Measurements from ENCODE around the gene CRCP.

The CRCP gene

DNA sequence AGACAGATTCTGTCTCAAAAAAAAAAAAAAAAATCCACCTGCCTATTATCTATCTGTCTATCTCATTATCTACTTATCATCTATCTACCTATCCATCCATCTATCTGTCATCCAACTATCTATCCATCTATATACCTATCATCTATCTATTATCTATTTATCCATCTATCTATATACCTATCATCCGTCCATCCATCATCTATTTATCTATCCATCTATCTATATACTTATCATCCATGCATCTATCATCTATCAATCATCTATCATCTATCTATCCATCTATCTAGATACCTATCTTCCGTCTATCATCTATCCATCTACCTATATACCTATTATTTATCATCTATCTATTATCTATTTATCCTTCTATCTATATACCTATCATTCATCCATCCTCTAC lies 74.0 kb downstream of the CRCP start:
- Histone ChIP-seq H3K9me3 (ENCODE audit: low read length) (no peaks in the 10 kb centered on the region), H3K4me3 (ENCODE audit: low read depth, low read length, poor library complexity, severe bottlenecking) (no peak overlapping the region), H3K9ac (ENCODE audit: low read length) (no peak overlapping the region), H3K27me3 (ENCODE audit: insufficient read depth, low read length) (peaks cover 19% of the 10 kb centered on the region), H3K9me2 (ENCODE audit: low read depth, low read length) (no peaks in the 10 kb centered on the region), H3K36me3 (ENCODE audit: insufficient read depth, low read length) (no peaks in the 10 kb centered on the region; the same call in 1 of the 2 replicates), H2AFZ (ENCODE audit: low read length) (no peak overlapping the region), H3K79me2 (ENCODE audit: insufficient read depth, low read length) (no peaks in the 10 kb centered on the region), H3K4me2 (ENCODE audit: low read length) (no peak overlapping the region), H3K4me1 (ENCODE audit: insufficient read depth, low read length, severe bottlenecking) (no peaks in the 10 kb centered on the region), H3F3A (ENCODE audit: insufficient read depth, low read length) (no peaks in the 10 kb centered on the region), H3K27ac (ENCODE audit: low read depth, low read length, poor library complexity, severe bottlenecking) (no peak overlapping the region), H4K20me1 (ENCODE audit: insufficient read depth, low read length) (no peaks in the 10 kb centered on the region)
- TF ChIP-seq, protein P1, sequence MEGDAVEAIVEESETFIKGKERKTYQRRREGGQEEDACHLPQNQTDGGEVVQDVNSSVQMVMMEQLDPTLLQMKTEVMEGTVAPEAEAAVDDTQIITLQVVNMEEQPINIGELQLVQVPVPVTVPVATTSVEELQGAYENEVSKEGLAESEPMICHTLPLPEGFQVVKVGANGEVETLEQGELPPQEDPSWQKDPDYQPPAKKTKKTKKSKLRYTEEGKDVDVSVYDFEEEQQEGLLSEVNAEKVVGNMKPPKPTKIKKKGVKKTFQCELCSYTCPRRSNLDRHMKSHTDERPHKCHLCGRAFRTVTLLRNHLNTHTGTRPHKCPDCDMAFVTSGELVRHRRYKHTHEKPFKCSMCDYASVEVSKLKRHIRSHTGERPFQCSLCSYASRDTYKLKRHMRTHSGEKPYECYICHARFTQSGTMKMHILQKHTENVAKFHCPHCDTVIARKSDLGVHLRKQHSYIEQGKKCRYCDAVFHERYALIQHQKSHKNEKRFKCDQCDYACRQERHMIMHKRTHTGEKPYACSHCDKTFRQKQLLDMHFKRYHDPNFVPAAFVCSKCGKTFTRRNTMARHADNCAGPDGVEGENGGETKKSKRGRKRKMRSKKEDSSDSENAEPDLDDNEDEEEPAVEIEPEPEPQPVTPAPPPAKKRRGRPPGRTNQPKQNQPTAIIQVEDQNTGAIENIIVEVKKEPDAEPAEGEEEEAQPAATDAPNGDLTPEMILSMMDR (IDR thresholded peaks at IDR 0.05; ENCODE audit: low read length) = no peak
- TF ChIP-seq EZH2 (IDR thresholded peaks at IDR 0.05; ENCODE audit: borderline replicate concordance, low read length) = no peak

DNA sequence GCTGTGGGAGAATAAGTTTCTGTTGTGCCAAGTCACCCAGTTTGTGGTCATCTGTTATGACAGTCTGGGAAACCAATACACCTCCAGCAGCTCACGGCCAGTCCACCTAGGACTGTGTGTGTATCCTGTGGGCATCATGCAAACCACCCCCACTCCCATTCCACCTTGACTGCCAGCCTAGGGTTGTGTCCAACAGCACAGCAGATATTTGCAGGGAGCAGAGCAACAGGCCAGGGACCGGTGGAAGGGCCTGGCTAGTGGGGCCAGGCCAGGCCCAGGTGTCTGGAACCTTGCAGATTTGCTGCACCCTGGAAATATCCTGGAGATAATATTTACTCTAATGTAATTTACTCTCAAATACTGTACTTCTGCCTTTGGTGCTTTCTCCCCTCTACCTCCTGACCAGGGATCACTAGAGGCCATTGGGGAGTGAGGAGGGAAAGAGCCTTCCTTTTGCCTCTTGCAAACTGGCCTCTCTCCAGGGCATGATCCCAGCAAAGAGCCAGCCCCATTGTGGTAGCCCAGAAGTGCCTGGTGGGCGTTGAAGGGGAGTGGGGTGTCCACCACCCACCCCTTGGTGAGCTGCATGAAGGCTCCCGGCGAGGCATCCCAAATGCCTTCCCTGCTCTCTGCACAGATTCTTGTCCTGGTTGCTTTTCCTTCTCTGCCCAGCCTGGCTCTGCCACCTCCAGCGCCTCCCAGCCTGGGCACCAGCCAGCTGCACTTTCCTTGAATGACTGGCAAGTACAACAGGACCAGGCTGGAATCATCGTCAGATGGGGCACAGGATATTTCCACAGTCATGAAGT lies 75.3 kb downstream of the CRCP start:
- H4K20me1 ChIP-seq (ENCODE audit: insufficient read depth, low read length) = no peaks in the 10 kb centered on the region
- H3K9me3 ChIP-seq (ENCODE audit: low read length) = no peaks in the 10 kb centered on the region
- H3K4me2 ChIP-seq (ENCODE audit: low read length) = no peak overlapping the region
- TF ChIP-seq, protein P1 (IDR thresholded peaks at IDR 0.05; ENCODE audit: low read length) = no peak
- no peak for TF ChIP-seq EZH2 (IDR thresholded peaks at IDR 0.05; ENCODE audit: borderline replicate concordance, low read length)
- no peak overlapping the region for H3K27ac ChIP-seq (ENCODE audit: low read depth, low read length, poor library complexity, severe bottlenecking)
- no peak overlapping the region for H2AFZ ChIP-seq (ENCODE audit: low read length)
- H3K4me3 ChIP-seq (ENCODE audit: low read depth, low read length, poor library complexity, severe bottlenecking) = no peak overlapping the region
- H3K27me3 ChIP-seq (ENCODE audit: insufficient read depth, low read length) = peaks cover 19% of the 10 kb centered on the region
- no peaks in the 10 kb centered on the region for H3F3A ChIP-seq (ENCODE audit: insufficient read depth, low read length)
- H3K36me3 ChIP-seq (ENCODE audit: insufficient read depth, low read length) = no peaks in the 10 kb centered on the region; the same call in 1 of the 2 replicates
- H3K9ac ChIP-seq (ENCODE audit: low read length) = no peak overlapping the region
- no peaks in the 10 kb centered on the region for H3K9me2 ChIP-seq (ENCODE audit: low read depth, low read length)
- no peaks in the 10 kb centered on the region for H3K4me1 ChIP-seq (ENCODE audit: insufficient read depth, low read length, severe bottlenecking)
- H3K79me2 ChIP-seq (ENCODE audit: insufficient read depth, low read length) = no peaks in the 10 kb centered on the region

DNA sequence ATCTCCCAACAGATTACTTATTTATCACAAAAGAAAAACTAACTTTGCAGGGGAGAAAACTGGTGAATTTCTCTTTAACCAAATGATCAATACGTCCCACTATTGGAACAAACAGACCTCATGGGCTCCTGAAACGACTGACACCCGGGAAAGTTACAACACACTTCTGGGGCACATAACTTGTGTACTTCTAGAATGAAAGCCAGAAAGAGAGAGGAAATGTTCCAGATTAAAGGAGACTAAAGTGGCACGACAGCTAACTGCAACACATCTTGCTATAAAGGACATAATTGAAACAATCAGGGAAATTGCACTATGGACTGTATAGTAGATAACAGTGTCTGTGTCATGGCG lies 75.8 kb downstream of the CRCP start:
- no peaks in the 10 kb centered on the region for H3K9me3 ChIP-seq (ENCODE audit: low read length)
- H3F3A ChIP-seq (ENCODE audit: insufficient read depth, low read length) = no peaks in the 10 kb centered on the region
- H3K9ac ChIP-seq (ENCODE audit: low read length) = no peak overlapping the region
- H4K20me1 ChIP-seq (ENCODE audit: insufficient read depth, low read length) = no peaks in the 10 kb centered on the region
- H3K4me2 ChIP-seq (ENCODE audit: low read length) = no peak overlapping the region
- H3K27ac ChIP-seq (ENCODE audit: low read depth, low read length, poor library complexity, severe bottlenecking) = no peak overlapping the region
- TF ChIP-seq EZH2 (IDR thresholded peaks at IDR 0.05; ENCODE audit: borderline replicate concordance, low read length) = no peak
- TF ChIP-seq, protein P1 (IDR thresholded peaks at IDR 0.05; ENCODE audit: low read length) = no peak
- no peaks in the 10 kb centered on the region for H3K4me1 ChIP-seq (ENCODE audit: insufficient read depth, low read length, severe bottlenecking)
- no peaks in the 10 kb centered on the region; the same call in 1 of the 2 replicates for H3K36me3 ChIP-seq (ENCODE audit: insufficient read depth, low read length)
- H3K27me3 ChIP-seq (ENCODE audit: insufficient read depth, low read length) = peaks cover 19% of the 10 kb centered on the region
- H2AFZ ChIP-seq (ENCODE audit: low read length) = no peak overlapping the region
- H3K9me2 ChIP-seq (ENCODE audit: low read depth, low read length) = no peaks in the 10 kb centered on the region
- H3K4me3 ChIP-seq (ENCODE audit: low read depth, low read length, poor library complexity, severe bottlenecking) = no peak overlapping the region
- H3K79me2 ChIP-seq (ENCODE audit: insufficient read depth, low read length) = no peaks in the 10 kb centered on the region
